ENCODE results near the gene RLBP1.
"Not testable (repeated sequence)": the region's sequence is repeated elsewhere in the genome, so short reads cannot be mapped to it uniquely, and the experiment has no call there.

The RLBP1 gene

GRCh38 chr15:89221543-89221942 is at the start of gene RLBP1:
TSS of gene RLBP1 (minus strand) at chr15:89221579. CDS start at chr15:89218975, 2,604 bp downstream.
- no peak for DNase-seq (ENCODE audit: low read depth in 2 of 2)

- not testable (repeated sequence) for DNase-seq (ENCODE audit: low read depth in 2 of 2)
Observed at GRCh38 chr15:89250142-89250541, 28.8 kb upstream of the RLBP1 start.

GRCh38 chr15:89248584-89248983 is 27.2 kb upstream of the RLBP1 start:
- DNase-seq (ENCODE audit: low read depth in 2 of 2): no peak

- no peak for DNase-seq (ENCODE audit: low read depth in 2 of 2)
Observed at GRCh38 chr15:89247446-89247845, 26.1 kb upstream of the RLBP1 start.

- no peak for DNase-seq (ENCODE audit: low read depth in 2 of 2)
Observed at GRCh38 chr15:89244574-89244903, 23.2 kb upstream of the RLBP1 start.

- peak; percentile 76 to 80 for DNase-seq (ENCODE audit: low read depth in 2 of 2)
Observed at GRCh38 chr15:89243691-89244573, 22.6 kb upstream of the RLBP1 start, which contains the start of gene FANCI. TSS of gene FANCI (plus strand) at chr15:89243979. CDS start at chr15:89247648, 3,669 bp downstream.

GRCh38 chr15:89243046-89243690 is 21.8 kb upstream of the RLBP1 start:
- no peak for DNase-seq (ENCODE audit: low read depth in 2 of 2)

- DNase-seq (ENCODE audit: low read depth in 2 of 2): not testable (repeated sequence)
Observed at GRCh38 chr15:89239883-89240810, 18.8 kb upstream of the RLBP1 start.

- DNase-seq (ENCODE audit: low read depth in 2 of 2): no peak
Observed at GRCh38 chr15:89231832-89232231, 10.5 kb upstream of the RLBP1 start.

GRCh38 chr15:89230277-89230676 is 8.9 kb upstream of the RLBP1 start:
- no peak for DNase-seq (ENCODE audit: low read depth in 2 of 2)

GRCh38 chr15:89227425-89227824 is 6.0 kb upstream of the RLBP1 start:
- no peak for DNase-seq (ENCODE audit: low read depth in 2 of 2)

GRCh38 chr15:89226359-89227221 is 5.2 kb upstream of the RLBP1 start:
- no peak for DNase-seq (ENCODE audit: low read depth in 2 of 2)

- DNase-seq (ENCODE audit: low read depth in 2 of 2): no peak
Observed at GRCh38 chr15:89225588-89225987, 4.2 kb upstream of the RLBP1 start.

- DNase-seq (ENCODE audit: low read depth in 2 of 2): no peak
Observed at GRCh38 chr15:89218531-89218930, 2.8 kb downstream of the RLBP1 start.

GRCh38 chr15:89217686-89218376 is 3.5 kb downstream of the RLBP1 start:
- DNase-seq (ENCODE audit: low read depth in 2 of 2): no peak

GRCh38 chr15:89217031-89217430 is 4.3 kb downstream of the RLBP1 start:
- DNase-seq (ENCODE audit: low read depth in 2 of 2): no peak

- no peak for DNase-seq (ENCODE audit: low read depth in 2 of 2)
Observed at GRCh38 chr15:89215627-89216026, 5.8 kb downstream of the RLBP1 start.

- no peak for DNase-seq (ENCODE audit: low read depth in 2 of 2)
Observed at GRCh38 chr15:89211678-89212170, 9.7 kb downstream of the RLBP1 start.

- no peak for DNase-seq (ENCODE audit: low read depth in 2 of 2)
Observed at GRCh38 chr15:89209057-89209456, 12.3 kb downstream of the RLBP1 start.

- DNase-seq (ENCODE audit: low read depth in 2 of 2): no peak
Observed at GRCh38 chr15:89208256-89208655, 13.1 kb downstream of the RLBP1 start.
